ENCODE data around the gene OR2T6. TPM values are rescaled to one million over a fixed set of nuclear protein-coding genes. Genes with fewer than 3 reads are reported as not detected.
"Not testable (repeated sequence)": the region's sequence is repeated elsewhere in the genome, so short reads cannot be mapped to it uniquely, and the experiment has no call there.

Gene OR2T6
- total RNA-seq, 1 donor from 2014 or later = not detected

- DNase-seq (ENCODE audit: low read depth, low spot score) = not testable (repeated sequence)
Measured at GRCh38 chr1:248433811-248434415, 58.4 kb downstream of the OR2T6 start.

DNA sequence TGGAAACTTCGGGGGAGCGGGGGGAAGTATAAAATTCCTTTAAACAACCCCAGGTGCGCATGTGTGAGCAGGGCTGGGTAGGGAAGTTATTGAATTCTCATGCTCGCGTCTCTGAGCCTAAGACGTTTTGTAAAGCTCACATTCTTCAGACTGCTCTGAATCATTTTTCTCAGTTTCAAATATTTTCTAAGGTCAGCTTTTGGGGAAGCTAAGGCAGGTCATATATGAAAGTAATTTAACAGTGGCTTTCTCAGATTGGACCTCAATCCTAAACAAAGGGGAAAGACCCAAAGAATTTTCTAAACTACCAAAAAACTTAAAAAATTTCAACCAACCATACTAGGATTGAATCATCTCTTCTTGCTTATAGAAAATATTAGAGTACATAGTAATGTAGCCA is 59.4 kb downstream of the OR2T6 start:
- DNase-seq (ENCODE audit: low read depth, low spot score) = not testable (repeated sequence)

- DNase-seq (ENCODE audit: low read depth, low spot score) = not testable (repeated sequence)
Measured at GRCh38 chr1:248436303-248436702, 60.8 kb downstream of the OR2T6 start.

DNA sequence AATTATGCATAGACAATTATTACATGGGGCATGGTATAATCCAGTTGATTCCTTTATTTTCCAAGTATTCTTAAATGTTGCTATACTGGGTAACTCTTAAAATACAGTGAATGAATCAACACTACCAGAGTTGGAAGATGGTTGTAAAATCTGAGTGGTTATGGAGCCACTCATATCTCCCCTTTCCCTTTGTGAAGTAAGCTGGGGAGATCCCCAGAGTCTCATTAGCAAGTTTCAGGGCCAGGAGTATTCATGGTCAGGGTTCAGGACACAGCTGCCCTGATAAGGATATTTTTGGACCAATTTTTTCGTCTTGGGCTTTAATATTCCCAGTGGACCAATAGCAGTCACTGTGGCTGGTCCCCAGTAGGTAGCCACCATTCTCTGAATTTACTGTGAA is 63.1 kb downstream of the OR2T6 start:
- not testable (repeated sequence) for DNase-seq (ENCODE audit: low read depth, low spot score)

DNA sequence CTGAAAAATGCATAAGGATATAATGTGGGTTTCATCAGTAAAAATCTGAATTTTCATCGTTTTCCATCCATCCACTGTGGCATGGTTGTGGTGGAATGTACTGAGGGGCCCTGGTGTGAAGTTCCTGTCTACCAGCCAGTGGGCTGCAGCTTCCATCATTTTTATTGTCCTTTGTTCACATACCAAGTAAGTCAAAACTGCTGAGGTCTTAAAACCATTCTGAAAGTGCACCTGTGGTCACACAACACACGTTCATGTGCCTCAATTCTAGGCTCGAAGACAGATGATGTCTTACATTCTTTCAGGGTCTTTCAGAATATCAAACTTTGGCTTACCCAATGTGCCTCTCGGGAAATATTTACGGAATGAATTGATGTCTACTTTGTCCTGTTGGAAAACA is 63.7 kb downstream of the OR2T6 start:
- not testable (repeated sequence) for DNase-seq (ENCODE audit: low read depth, low spot score)

Other genes starting within 250 kb of the OR2T6 start
- not detected in 2 replicates for gene OR2M5, start 230.6 kb upstream of the OR2T6 start, total RNA-seq
- gene OR2M2, start 200.9 kb upstream of the OR2T6 start, total RNA-seq = not detected in 2 replicates
- gene OR2M3, start 178.5 kb upstream of the OR2T6 start, total RNA-seq = not detected in 2 replicates
- gene OR2M4, start 144.3 kb upstream of the OR2T6 start, total RNA-seq = not detected in 2 replicates
- gene OR2T33, start 97.8 kb upstream of the OR2T6 start, total RNA-seq = not detected in 2 replicates
- not detected in 2 replicates for gene OR2T12, start 72.3 kb upstream of the OR2T6 start, total RNA-seq
- not detected in 2 replicates for gene OR2M7, start 51.2 kb upstream of the OR2T6 start, total RNA-seq
- not detected in 2 replicates for gene OR14C36, start 27.0 kb upstream of the OR2T6 start, total RNA-seq
- not detected in 2 replicates for gene OR2T4, start 14.1 kb upstream of the OR2T6 start, total RNA-seq
- not detected in 2 replicates for gene OR2T1, start 27.3 kb downstream of the OR2T6 start, total RNA-seq
- not detected in 2 replicates for gene OR2T2, start 69.9 kb downstream of the OR2T6 start, total RNA-seq
- not detected in 2 replicates for gene OR2T3, start 97.6 kb downstream of the OR2T6 start, total RNA-seq
- not detected in 2 replicates for gene OR2T5, start 112.8 kb downstream of the OR2T6 start, total RNA-seq
- not detected in 2 replicates for gene OR2G6, start 132.3 kb downstream of the OR2T6 start, total RNA-seq
- not detected in 2 replicates for gene OR2T29, start 187.0 kb downstream of the OR2T6 start, total RNA-seq
- gene OR2T34, start 199.0 kb downstream of the OR2T6 start, total RNA-seq = not detected in 2 replicates
- gene OR2T10, start 222.0 kb downstream of the OR2T6 start, total RNA-seq = not detected in 2 replicates

Measured in pulmonary artery endothelial cell (primary cell).